GM12864 (cell line): Measurements from ENCODE around the gene CCDC87.

ENCODE experiments used
- DNase-seq: peaks from one replicate; pipeline ENCODE4 v3.0.0-alpha.2; 2011; ENCODE audit warnings: low read depth
- H3K4me3 ChIP-seq: 2 replicates; pipeline ENCODE4 v1.5.1; 2011; ENCODE audit warnings: mild to moderate bottlenecking, low read depth, low read length, control low read depth
- CTCF ChIP-seq: IDR thresholded peaks from 2 replicates; pipeline ENCODE4 v1.5.1; 2011; ENCODE audit warnings: low read depth, mild to moderate bottlenecking, moderate library complexity, low read length, control low read depth, inconsistent platforms; ENCODE audit errors: missing control alignments

The CCDC87 gene

GRCh38 chr11:66625752-66626149 lies 32.9 kb upstream of the CCDC87 start:
- H3K4me3 ChIP-seq: no peak overlapping the region
- DNase-seq: no peak
- TF ChIP-seq CTCF: no peak

GRCh38 chr11:66625041-66625751 lies 32.3 kb upstream of the CCDC87 start:
- DNase-seq: no peak
- TF ChIP-seq CTCF: no peak
- no peak overlapping the region for H3K4me3 ChIP-seq

- no peak overlapping the region for H3K4me3 ChIP-seq
- DNase-seq: no peak
- no peak for TF ChIP-seq CTCF
These were observed 31.6 kb upstream of the CCDC87 start for GRCh38 chr11:66624450-66624849.

- peak; percentile 27 for DNase-seq
- no peak for TF ChIP-seq CTCF
These were observed 26.3 kb upstream of the CCDC87 start for GRCh38 chr11:66619080-66619554.

GRCh38 chr11:66617155-66617834 lies 24.4 kb upstream of the CCDC87 start:
- no peak for TF ChIP-seq CTCF
- peak overlapping the region; percentile 80 for H3K4me3 ChIP-seq
- no peak for DNase-seq

More at GRCh38 chr11:66619080-66619554, 26.3 kb upstream of the CCDC87 start:
- H3K4me3 ChIP-seq: peak overlapping the region; percentile 80

- peak; percentile 97 for DNase-seq
- H3K4me3 ChIP-seq: peak within 1 kb of the TSS; percentile 80
- no peak for TF ChIP-seq CTCF
These were observed 23.7 kb upstream of the CCDC87 start, which contains the start of gene RBM14 for GRCh38 chr11:66616379-66617154. TSS of gene RBM14 (plus strand) at chr11:66616630. CDS start at chr11:66616721, 91 bp downstream.
